ENCODE data around the gene FAM180A. TPM values are rescaled to one million over a fixed set of nuclear protein-coding genes. Genes with fewer than 3 reads are reported as not detected.

The FAM180A gene
- total RNA-seq, 2 donors from 2014 or later = not detected

DNA sequence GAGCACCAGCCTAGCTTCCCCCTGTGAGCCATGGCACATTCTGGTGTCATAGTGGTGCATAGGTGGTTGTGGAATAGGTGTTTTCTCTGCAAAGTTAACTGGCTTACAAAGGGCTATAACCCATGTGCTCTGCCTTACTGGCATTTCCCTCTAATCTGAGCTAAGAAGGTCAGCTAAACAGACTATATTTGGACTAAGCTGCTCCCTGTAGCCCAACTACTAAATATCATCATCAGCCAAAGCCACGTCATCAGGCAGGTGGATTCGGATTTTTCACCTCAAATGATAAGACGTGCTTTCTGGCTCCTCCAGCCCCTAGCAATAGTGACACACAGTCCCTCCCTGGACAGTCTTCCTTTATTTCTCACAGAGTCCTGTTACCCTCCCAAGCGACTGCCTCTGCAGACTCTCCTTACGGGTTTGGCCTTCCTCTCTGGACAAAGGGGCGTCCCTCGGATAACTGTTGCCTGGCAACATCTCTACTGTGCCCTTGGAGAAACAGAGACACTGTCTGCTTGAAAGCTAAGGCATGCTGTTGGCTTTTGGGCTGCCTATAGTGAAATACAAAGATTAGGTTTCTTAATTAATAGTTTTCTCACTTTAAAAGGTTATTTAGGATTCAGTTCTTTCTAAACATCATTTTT, 29.7 kb downstream of the FAM180A start:
- Mint-ChIP-seq H3K9me3 (no peaks in the 10 kb centered on the region), H3K27me3 (ENCODE audit: insufficient read depth) (no peaks in the 10 kb centered on the region), H3K36me3 (ENCODE audit: low read depth) (no peaks in the 10 kb centered on the region), H3K4me1 (peaks cover 9% of the 10 kb centered on the region), H3K27ac (no peak overlapping the region), H3K4me3 (no peak overlapping the region)
- TF ChIP-seq, protein P1, sequence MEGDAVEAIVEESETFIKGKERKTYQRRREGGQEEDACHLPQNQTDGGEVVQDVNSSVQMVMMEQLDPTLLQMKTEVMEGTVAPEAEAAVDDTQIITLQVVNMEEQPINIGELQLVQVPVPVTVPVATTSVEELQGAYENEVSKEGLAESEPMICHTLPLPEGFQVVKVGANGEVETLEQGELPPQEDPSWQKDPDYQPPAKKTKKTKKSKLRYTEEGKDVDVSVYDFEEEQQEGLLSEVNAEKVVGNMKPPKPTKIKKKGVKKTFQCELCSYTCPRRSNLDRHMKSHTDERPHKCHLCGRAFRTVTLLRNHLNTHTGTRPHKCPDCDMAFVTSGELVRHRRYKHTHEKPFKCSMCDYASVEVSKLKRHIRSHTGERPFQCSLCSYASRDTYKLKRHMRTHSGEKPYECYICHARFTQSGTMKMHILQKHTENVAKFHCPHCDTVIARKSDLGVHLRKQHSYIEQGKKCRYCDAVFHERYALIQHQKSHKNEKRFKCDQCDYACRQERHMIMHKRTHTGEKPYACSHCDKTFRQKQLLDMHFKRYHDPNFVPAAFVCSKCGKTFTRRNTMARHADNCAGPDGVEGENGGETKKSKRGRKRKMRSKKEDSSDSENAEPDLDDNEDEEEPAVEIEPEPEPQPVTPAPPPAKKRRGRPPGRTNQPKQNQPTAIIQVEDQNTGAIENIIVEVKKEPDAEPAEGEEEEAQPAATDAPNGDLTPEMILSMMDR (conservative IDR thresholded peaks at IDR 0.05) = no peak
- no peaks in the 10 kb centered on the region for H3K27me3 ChIP-seq (ENCODE audit: control insufficient read depth, insufficient read depth, low read length, poor library complexity, severe bottlenecking)
- H3K36me3 ChIP-seq (ENCODE audit: control insufficient read depth, insufficient read depth, low read length) = no peaks in the 10 kb centered on the region
- no peak overlapping the region for H3K27ac ChIP-seq (ENCODE audit: low read depth, low read length)
- no peak overlapping the region for H3K4me3 ChIP-seq (ENCODE audit: low read length)
- DNase-seq = no peak
- H3K4me1 ChIP-seq (ENCODE audit: control insufficient read depth, insufficient read depth, low read length) = peaks cover 6% of the 10 kb centered on the region
- WGBS, 2 experiments (ENCODE audit: insufficient coverage in 1 of 2, insufficient read length in 1 of 2) = 74 to 87% methylated on average over 5 to 7 of the region's 7 CpGs
- H3K9me3 ChIP-seq (ENCODE audit: control insufficient read depth, low read length) = no peaks in the 10 kb centered on the region
- no peak overlapping the region for H3K9ac ChIP-seq (ENCODE audit: extremely low read depth, low read length, poor library complexity, severe bottlenecking)

DNA sequence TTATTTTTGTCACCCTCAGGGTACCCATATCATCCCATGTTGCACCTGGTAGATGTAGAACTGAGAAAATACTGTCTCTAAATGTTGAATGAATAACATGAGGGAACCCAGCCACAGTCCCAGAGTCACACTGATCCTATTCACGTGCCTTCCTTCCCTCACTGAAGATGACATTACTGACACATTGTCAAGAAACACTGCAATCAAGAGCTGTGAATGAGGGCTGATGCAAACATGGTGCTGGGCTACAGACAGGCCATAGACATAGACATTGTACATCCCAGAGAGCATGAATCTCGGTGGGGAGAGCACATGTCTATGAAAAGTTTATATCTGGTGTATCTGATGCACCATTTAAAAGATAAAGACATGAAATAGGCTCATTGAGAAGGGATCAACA, 30.4 kb downstream of the FAM180A start:
- Histone ChIP-seq H3K27me3 (ENCODE audit: control insufficient read depth, insufficient read depth, low read length, poor library complexity, severe bottlenecking) (no peaks in the 10 kb centered on the region), H3K4me3 (ENCODE audit: low read length) (no peak overlapping the region), H3K9ac (ENCODE audit: extremely low read depth, low read length, poor library complexity, severe bottlenecking) (no peak overlapping the region), H3K9me3 (ENCODE audit: control insufficient read depth, low read length) (no peaks in the 10 kb centered on the region), H3K36me3 (ENCODE audit: control insufficient read depth, insufficient read depth, low read length) (no peaks in the 10 kb centered on the region), H3K4me1 (ENCODE audit: control insufficient read depth, insufficient read depth, low read length) (peaks cover 6% of the 10 kb centered on the region), H3K27ac (ENCODE audit: low read depth, low read length) (no peak overlapping the region)
- WGBS, 2 experiments (ENCODE audit: insufficient coverage in 1 of 2, insufficient read length in 1 of 2) = 86 to 88% methylated on average over 1 to 2 of the region's 2 CpGs
- no peaks in the 10 kb centered on the region for H3K36me3 Mint-ChIP-seq (ENCODE audit: low read depth)
- DNase-seq = no peak
- H3K9me3 Mint-ChIP-seq = no peaks in the 10 kb centered on the region
- H3K4me3 Mint-ChIP-seq = no peak overlapping the region
- H3K27me3 Mint-ChIP-seq (ENCODE audit: insufficient read depth) = no peaks in the 10 kb centered on the region
- H3K4me1 Mint-ChIP-seq = peaks cover 5% of the 10 kb centered on the region
- TF ChIP-seq, protein P1 (conservative IDR thresholded peaks at IDR 0.05) = no peak
- no peak overlapping the region for H3K27ac Mint-ChIP-seq

DNA sequence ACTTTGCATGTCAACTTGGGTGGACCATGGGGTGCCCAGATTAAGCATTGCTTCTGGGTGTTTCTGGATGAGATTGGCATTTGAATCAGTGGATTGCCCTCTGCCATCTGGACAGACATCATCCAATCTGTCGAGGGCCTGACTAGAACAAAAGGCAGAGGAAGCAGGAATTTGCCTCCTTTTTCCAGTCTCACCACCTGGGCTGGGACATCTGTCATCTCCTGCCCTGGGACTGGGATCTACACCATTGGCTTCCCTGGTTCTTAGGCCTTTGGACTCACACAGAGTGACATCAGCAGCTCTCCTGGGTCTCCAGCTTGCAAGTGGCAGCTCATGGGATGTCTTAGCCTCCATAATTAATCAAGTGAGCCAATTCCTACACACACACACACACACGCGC, 30.9 kb downstream of the FAM180A start:
- no peak for DNase-seq
- Mint-ChIP-seq H3K4me3 (no peak overlapping the region), H3K4me1 (peaks cover 9% of the 10 kb centered on the region), H3K27ac (no peak overlapping the region), H3K9me3 (no peaks in the 10 kb centered on the region), H3K36me3 (ENCODE audit: low read depth) (no peaks in the 10 kb centered on the region), H3K27me3 (ENCODE audit: insufficient read depth) (no peaks in the 10 kb centered on the region)
- H3K27me3 ChIP-seq (ENCODE audit: control insufficient read depth, insufficient read depth, low read length, poor library complexity, severe bottlenecking) = no peaks in the 10 kb centered on the region
- H3K4me3 ChIP-seq (ENCODE audit: low read length) = no peak overlapping the region
- H3K36me3 ChIP-seq (ENCODE audit: control insufficient read depth, insufficient read depth, low read length) = no peaks in the 10 kb centered on the region
- no peak overlapping the region for H3K27ac ChIP-seq (ENCODE audit: low read depth, low read length)
- H3K9me3 ChIP-seq (ENCODE audit: control insufficient read depth, low read length) = no peaks in the 10 kb centered on the region
- H3K9ac ChIP-seq (ENCODE audit: extremely low read depth, low read length, poor library complexity, severe bottlenecking) = no peak overlapping the region
- peaks cover 6% of the 10 kb centered on the region for H3K4me1 ChIP-seq (ENCODE audit: control insufficient read depth, insufficient read depth, low read length)
- WGBS, 2 experiments (ENCODE audit: insufficient coverage in 1 of 2, insufficient read length in 1 of 2) = 90 to 100% methylated on average over 1 to 3 of the region's 3 CpGs
- TF ChIP-seq, protein P1 (conservative IDR thresholded peaks at IDR 0.05) = no peak
